Stimulated activated naive B cell treated with anti-CD40 and anti-IgM and Interleukin-4, amounts not matched to agents 10 μg/mL and 1 μg/mL and 100 μg/mL, for 72 hours (primary cell): ENCODE data around the gene DSCAML1.

Experiments
- ATAC-seq, 2 donors: fragments of 150-1000 bp; cut with Tn5 transposase; replicated peaks; 2 replicates each; pipeline ENCODE4 v1.10.0; 2021; ENCODE audit warnings: moderate library complexity in 1 of 2
- DNase-seq: peaks from one replicate; pipeline ENCODE4 v3.0.0; 2021
- H3K27ac Mint-ChIP-seq: one replicate; pipeline ENCODE4 v1.8.0; 2022; ENCODE audit warnings: mild to moderate bottlenecking, mixed read lengths
- H3K27me3 Mint-ChIP-seq, 2 donors: one replicate each; pipeline ENCODE4 v1.8.0; 2022; ENCODE audit warnings: mixed read lengths in 2 of 2
- H3K36me3 Mint-ChIP-seq, 2 donors: one replicate each; pipeline ENCODE4 v1.8.0; 2022; ENCODE audit warnings: mixed read lengths in 2 of 2, mild to moderate bottlenecking in 1 of 2
- H3K4me1 Mint-ChIP-seq, 2 donors: one replicate each; pipeline ENCODE4 v1.8.0; 2022; ENCODE audit warnings: mixed read lengths in 2 of 2, mild to moderate bottlenecking in 1 of 2
- H3K4me3 Mint-ChIP-seq, 2 donors: one replicate each; pipeline ENCODE4 v1.8.0; 2022; ENCODE audit warnings: mild to moderate bottlenecking in 2 of 2, mixed read lengths in 2 of 2, moderate library complexity in 1 of 2
- H3K9me3 Mint-ChIP-seq, 2 donors: one replicate each; pipeline ENCODE4 v1.8.0; 2022; ENCODE audit warnings: mixed read lengths in 2 of 2, mild to moderate bottlenecking in 1 of 2

Gene DSCAML1

DNA sequence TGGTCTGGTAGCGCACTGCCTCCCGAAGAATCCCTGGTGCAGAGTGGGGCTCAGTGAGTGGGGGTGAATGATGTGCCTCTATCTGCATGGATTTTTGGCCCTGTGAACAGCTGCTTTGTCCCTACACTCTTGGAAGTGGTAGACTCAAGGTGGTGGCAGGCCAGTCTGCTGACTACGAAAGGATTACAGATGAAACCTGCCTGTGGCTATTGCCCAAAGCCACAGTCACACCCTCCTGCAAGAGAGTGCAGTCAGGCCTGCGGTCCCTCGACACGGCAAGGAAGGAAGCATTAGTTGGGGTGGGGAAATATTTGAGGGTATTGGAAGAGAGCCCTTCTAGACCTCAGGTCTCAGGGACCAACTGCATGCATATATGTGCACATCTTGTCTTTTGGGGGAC lies 63.7 kb downstream of the DSCAML1 start:
- no peak overlapping the region for H3K4me3 Mint-ChIP-seq
- peaks cover 0 to 4% of the 10 kb centered on the region in 2 donors for H3K9me3 Mint-ChIP-seq
- peaks cover 4 to 14% of the 10 kb centered on the region in 2 donors for H3K27me3 Mint-ChIP-seq
- H3K27ac Mint-ChIP-seq: no peak overlapping the region
- peaks cover 0 to 3% of the 10 kb centered on the region in 2 donors for H3K4me1 Mint-ChIP-seq
- ATAC-seq (no peak), DNase-seq (no peak)
- peaks cover 0 to 4% of the 10 kb centered on the region in 2 donors for H3K36me3 Mint-ChIP-seq

DNA sequence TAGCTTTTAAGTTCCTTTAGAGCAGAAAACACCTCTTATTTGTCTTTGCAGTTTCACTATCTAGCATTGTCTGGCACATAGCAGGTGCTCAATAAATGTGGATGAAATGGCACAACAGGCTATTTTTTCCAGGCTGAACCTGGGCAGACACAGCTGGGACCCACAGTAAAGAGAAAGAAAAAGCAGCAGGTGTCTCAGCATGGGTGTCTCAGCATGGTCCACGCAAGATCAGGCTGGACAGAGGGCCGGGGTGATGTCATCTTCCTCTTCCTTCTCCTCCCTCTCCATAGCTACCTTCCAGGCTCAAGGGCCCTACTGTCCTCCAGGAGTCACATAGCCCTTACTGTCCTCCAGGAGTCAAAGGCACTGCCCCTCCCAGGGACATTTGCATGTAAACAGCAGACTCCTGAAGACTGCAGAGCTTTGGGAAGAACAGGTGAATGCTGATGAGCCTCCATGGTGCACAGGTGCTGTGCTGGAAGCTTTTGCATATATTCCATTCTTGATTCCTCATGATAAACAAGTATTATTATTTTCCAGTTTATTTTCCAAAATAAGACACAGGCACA lies 65.2 kb downstream of the DSCAML1 start:
- peaks cover 0 to 4% of the 10 kb centered on the region in 2 donors for H3K9me3 Mint-ChIP-seq
- peaks cover 0 to 3% of the 10 kb centered on the region in 2 donors for H3K4me1 Mint-ChIP-seq
- peaks cover 4 to 5% of the 10 kb centered on the region in 2 donors for H3K27me3 Mint-ChIP-seq
- H3K27ac Mint-ChIP-seq: no peak overlapping the region
- peaks cover 0 to 4% of the 10 kb centered on the region in 2 donors for H3K36me3 Mint-ChIP-seq
- no peak overlapping the region for H3K4me3 Mint-ChIP-seq
- DNase-seq (no peak), ATAC-seq (no peak)

DNA sequence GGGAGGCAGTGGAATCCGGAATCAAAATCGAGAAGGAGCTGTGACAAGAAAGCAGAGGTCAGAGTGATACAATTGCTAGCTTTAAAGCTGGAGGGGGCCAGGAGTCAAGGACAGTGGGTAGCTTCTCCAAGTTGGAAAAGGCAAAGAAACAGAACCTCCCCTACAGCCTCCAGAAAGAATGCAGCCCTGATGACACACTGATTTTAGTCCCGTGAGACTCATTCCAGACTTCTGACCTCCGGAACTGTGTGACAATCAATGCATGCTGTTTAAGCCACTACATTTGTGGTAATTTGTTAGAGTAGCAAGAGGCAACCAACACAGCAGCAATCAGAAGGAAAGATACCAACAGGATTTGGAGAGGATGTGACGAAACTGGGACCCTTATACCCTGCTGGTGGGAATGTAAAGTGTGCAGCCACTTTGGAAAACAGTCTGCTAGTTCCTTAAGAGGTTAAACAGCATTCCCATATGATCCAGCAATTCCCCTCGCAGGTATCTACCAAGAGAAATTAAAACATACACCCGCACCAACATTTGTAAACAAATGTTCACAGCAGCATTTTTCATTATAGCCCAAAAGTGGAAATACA lies 66.7 kb downstream of the DSCAML1 start:
- Mint-ChIP-seq H3K4me1 (peaks cover 0 to 3% of the 10 kb centered on the region in 2 donors), H3K27me3 (peaks cover 4 to 5% of the 10 kb centered on the region in 2 donors), H3K27ac (no peak overlapping the region), H3K36me3 (peaks cover 0 to 4% of the 10 kb centered on the region in 2 donors), H3K4me3 (no peak overlapping the region), H3K9me3 (peaks cover 0 to 4% of the 10 kb centered on the region in 2 donors)
- ATAC-seq (no peak), DNase-seq (no peak)

DNA sequence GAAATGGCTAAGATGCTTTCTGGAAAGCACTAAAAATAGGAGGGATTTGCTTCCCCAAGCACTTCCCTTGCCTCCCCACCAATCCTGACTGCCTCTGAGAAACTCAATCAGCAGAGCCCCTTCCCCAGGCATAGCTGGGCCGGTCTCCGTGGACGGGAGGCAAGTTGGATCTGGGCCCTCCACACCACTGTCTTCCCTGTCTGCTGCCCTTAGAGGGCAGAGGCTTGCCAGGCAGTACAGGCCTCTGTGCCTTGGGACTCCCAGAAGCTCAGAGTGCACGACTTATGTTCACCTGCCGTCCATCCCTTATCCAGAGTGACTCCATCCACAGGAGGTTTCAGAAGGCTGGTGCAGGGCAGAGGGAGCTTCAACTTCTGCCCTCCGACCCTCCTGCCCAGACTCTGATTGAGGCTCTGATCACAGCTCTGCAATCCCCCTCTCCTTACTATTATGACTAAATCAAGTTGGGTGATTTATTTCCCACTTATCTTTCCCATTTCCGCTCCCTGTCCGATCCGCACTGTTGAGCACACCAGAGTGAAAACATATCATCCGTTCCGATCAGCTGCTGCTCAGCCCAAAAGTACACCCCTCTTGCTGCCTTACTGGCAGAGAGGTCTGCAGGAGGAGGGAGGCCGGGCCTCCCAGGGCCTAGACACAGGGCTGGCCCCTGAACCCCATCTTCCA lies 71.8 kb downstream of the DSCAML1 start:
- Mint-ChIP-seq H3K4me1 (no peaks in the 10 kb centered on the region), H3K27ac (no peak overlapping the region), H3K9me3 (peaks cover 0 to 4% of the 10 kb centered on the region in 2 donors), H3K36me3 (peaks cover 0 to 4% of the 10 kb centered on the region in 2 donors), H3K4me3 (no peak overlapping the region), H3K27me3 (peaks cover 0 to 7% of the 10 kb centered on the region in 2 donors)
- DNase-seq (no peak), ATAC-seq (no peak)

DNA sequence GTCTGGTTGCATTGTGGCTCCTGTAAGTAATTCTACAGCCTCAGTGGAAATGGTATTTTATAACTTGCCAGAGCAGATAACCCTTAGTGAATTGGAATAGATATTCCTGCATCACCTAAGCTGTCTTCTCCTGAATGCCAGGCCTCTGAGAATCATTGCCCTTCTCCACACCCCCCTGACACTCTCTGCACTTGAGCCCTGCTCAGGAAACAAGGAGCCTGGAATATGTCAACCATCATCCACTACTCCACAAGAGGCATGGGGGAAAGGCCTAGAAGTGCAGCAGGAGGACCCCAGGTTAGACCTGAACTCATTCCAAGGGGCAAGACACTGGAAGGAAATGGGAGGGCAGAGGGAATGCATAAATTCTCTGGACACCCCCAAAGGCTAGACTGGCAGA lies 72.4 kb downstream of the DSCAML1 start:
- DNase-seq (no peak), ATAC-seq (no peak)
- H3K9me3 Mint-ChIP-seq: no peaks in the 10 kb centered on the region
- H3K36me3 Mint-ChIP-seq: no peaks in the 10 kb centered on the region
- H3K27ac Mint-ChIP-seq: no peak overlapping the region
- no peaks in the 10 kb centered on the region for H3K4me1 Mint-ChIP-seq
- H3K27me3 Mint-ChIP-seq: peaks cover 0 to 7% of the 10 kb centered on the region in 2 donors
- H3K4me3 Mint-ChIP-seq: no peak overlapping the region

DNA sequence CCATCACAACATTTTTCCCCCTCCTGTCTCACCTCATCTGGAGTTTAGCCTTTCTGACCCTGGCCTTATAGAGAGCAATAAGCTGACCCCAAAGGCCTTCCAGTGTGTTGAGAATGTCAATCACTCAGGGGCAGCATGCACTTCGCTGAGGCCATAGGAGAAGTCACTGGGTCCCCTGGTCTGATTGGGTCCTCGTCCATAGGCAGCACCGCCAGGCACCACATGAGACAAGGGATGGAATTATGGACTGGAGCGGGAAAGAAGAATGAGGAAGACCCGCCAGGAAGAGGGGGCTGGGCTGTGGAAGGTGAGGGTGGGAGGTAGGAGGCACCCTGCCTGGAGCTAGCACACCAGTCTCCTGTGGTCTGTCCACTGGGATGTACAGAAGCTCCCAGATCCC lies 72.9 kb downstream of the DSCAML1 start:
- H3K4me1 Mint-ChIP-seq: no peaks in the 10 kb centered on the region
- peaks cover 0 to 1% of the 10 kb centered on the region in 2 donors for H3K36me3 Mint-ChIP-seq
- H3K27ac Mint-ChIP-seq: no peak overlapping the region
- H3K4me3 Mint-ChIP-seq: no peak overlapping the region
- H3K9me3 Mint-ChIP-seq: no peaks in the 10 kb centered on the region
- ATAC-seq (no peak), DNase-seq (no peak)
- peaks cover 0 to 7% of the 10 kb centered on the region in 2 donors for H3K27me3 Mint-ChIP-seq

DNA sequence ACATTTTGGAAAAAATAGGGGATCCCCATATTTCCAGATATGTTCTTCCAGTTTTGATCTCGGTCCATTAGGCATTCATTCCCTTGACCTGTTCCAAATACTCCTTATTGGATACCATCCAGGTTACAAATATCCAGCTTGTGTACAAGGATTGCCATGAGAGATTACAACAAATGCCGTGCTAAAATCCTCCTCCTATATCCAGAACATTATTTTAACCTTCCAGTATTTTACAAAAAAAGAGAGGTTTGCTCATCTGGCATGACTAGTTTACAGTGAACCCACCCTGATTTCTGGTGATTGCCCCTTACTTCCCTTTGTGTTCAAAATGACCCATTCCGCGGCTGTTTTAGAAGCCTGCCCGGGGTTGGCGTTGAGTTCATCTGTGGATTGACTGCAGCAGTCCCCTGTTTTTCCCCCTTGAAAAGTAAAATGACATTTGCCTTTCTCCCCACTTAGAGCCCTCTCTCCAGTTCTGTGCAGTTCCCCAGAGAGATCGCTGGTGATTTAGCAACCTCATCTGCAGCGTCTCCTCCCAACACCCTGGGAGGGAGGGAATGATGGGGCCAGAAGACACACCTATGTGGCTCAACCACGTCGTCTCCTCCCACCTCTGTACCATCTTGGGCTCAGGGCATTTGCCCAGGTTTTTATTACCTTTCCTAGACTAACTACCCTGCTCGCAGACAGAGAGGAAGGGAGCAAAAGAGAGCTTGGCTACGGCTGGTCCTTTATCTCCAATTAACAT lies 73.6 kb downstream of the DSCAML1 start:
- Mint-ChIP-seq H3K4me1 (no peaks in the 10 kb centered on the region), H3K27ac (no peak overlapping the region), H3K9me3 (no peaks in the 10 kb centered on the region), H3K27me3 (peaks cover 0 to 13% of the 10 kb centered on the region in 2 donors), H3K36me3 (peaks cover 0 to 1% of the 10 kb centered on the region in 2 donors), H3K4me3 (no peak overlapping the region)
- ATAC-seq (no peak), DNase-seq (no peak)

DNA sequence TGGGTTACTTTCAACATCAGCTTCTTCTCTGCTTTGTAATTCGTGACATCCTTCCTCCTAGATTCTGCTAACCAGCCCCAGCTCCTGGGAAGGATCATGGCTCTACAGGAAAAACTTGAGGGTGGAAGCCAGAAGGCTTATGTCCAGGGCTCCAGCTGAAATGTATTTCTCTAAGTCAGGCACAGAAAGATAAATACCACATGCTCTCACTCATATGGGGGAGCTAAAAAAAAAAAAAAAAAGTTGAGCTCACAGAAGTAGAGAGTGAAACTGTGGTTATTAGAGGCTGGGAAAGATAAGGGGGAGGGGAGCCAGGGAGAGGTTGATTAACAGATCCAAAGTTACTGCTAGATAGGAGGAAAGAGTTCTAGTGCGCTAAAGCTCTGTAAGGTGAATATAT lies 74.9 kb downstream of the DSCAML1 start:
- Mint-ChIP-seq H3K27ac (no peak overlapping the region), H3K4me3 (no peak overlapping the region), H3K4me1 (no peaks in the 10 kb centered on the region), H3K9me3 (no peaks in the 10 kb centered on the region), H3K36me3 (peaks cover 0 to 1% of the 10 kb centered on the region in 2 donors), H3K27me3 (peaks cover 0 to 17% of the 10 kb centered on the region in 2 donors)
- DNase-seq (no peak), ATAC-seq (no peak)

DNA sequence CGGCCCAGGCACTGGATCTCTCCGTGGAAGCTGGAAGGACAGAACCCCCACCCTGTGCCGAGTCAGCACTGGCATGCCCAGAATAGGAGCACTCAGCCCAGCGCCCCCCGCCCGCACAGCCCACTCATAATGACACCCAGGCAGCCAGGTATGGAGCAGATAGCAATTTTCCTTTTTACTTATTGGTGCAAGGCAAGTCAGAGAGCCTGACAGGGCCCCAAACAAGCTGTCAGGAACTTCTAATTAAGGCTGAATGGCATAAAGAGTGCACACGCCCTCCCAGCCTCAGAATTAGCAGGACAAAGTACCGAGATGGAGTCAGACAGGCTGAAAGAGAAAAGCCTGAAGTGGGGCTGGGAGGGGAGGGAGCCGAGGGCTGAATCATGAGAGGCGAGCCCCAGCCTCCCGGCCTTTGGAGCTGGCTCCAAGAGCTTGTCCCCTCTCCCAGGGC lies 76.9 kb downstream of the DSCAML1 start:
- H3K27ac Mint-ChIP-seq: no peak overlapping the region
- no peaks in the 10 kb centered on the region for H3K4me1 Mint-ChIP-seq
- H3K27me3 Mint-ChIP-seq: peaks cover 0 to 21% of the 10 kb centered on the region in 2 donors
- DNase-seq (no peak), ATAC-seq (no peak)
- H3K4me3 Mint-ChIP-seq: no peak overlapping the region
- H3K36me3 Mint-ChIP-seq: peaks cover 0 to 1% of the 10 kb centered on the region in 2 donors
- H3K9me3 Mint-ChIP-seq: no peaks in the 10 kb centered on the region

DNA sequence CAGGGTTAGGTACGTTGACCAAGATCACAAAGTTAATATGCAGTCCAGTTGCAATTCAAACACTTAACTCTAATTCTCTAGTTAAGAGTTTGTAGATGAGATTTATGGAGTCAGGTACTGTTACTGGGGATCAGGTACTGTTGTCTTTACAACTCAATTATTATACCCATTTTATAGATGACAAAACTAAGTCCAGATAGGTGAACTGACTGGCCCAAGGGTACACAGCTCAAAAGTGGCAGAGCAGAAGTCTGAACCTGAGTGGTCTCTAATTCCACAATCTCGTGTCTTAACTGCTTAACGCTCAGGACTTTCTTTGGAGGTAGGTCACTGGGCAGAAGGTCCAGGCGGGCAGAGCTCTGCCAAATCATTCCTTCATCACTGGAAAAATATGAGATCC lies 77.5 kb downstream of the DSCAML1 start:
- Mint-ChIP-seq H3K27me3 (peaks cover 0 to 21% of the 10 kb centered on the region in 2 donors), H3K4me3 (no peak overlapping the region), H3K36me3 (peaks cover 0 to 1% of the 10 kb centered on the region in 2 donors), H3K27ac (no peak overlapping the region), H3K4me1 (no peaks in the 10 kb centered on the region), H3K9me3 (no peaks in the 10 kb centered on the region)
- ATAC-seq (no peak), DNase-seq (no peak)

DNA sequence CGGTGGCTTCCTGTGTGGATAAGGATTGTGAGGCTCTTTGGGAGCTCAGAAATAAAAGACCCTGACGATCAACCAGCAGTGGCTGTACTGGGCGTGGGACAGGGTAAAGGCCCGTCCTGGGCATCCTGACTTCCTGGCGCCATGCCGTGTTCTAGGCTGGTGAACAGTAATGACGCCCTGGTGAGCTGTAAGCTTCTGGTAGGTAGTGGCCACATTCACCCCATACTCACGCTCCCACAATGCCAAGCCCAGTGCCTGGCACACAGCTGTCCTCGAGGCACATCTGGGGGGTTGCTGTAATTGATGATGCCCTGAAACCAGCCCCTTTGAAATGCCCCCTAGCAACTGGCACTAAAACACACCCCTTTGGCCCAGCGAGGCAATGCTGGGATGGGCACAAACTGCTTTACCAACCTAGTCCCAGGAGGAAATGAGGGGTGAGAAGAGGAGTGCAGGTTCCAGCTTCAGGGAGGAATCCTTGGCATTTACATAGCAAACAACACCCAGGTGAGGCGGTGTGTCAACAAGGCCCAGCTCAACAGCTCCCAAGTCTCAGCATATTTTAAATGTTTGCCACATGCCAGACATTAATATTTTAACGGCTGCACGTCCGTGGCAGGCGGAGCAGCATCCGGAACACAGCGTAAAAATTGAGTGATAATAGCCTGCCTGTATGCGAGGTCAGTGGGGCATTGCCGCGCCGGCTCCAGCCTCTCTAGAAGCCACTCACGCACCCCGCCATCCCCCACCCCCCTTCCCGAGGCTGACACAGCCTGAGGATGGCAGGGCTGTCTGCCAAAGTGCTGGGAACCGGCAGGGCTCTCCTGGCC lies 79.3 kb downstream of the DSCAML1 start:
- Mint-ChIP-seq H3K36me3 (peaks cover 0 to 1% of the 10 kb centered on the region in 2 donors), H3K9me3 (no peaks in the 10 kb centered on the region), H3K4me1 (no peaks in the 10 kb centered on the region), H3K4me3 (no peak overlapping the region), H3K27ac (no peak overlapping the region), H3K27me3 (peaks cover 11 to 26% of the 10 kb centered on the region in 2 donors)
- no peak for DNase-seq
- ATAC-seq: no peak

DNA sequence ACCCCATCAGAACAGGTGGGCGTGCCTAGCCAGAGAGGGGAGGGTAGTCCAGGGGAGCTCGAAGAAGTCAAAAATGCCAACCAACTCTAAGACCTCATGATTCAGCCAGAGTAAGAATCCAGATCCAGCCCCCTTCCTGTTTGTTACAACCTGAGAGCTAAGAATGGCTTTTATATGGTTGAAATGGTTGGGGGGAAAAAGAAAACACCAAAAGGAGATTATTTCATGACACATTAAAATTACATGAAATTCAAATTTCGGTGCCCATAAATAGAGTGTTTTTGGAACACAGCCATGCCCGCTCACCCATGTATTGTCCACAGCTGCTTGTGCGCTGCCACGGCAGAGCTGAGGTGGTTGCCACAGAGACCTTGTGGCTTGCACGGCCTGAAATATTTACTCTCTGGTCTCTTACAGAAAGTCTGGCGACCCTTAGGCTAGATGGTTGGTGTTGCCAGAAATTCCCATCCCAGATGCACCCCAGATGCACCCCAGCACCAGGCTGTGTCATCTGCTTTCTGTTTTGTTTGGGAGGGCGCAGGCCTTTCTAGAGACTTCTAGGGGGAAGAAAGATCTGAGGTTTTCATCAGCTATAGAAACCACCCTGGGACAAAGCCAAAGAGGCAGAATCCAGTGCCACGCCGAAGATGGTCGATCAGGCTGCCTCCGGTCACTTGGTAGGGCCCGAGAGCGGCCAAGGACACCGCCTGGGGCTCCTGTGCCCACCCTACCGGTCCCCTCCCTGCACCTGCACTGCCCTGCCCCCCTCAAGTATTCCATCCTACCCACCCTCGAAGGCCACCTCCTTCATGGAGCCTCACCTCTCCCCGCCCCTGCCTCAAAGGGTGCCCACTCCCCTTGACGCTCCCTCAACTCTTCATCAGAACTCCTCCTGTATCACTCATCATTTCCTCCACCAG lies 80.2 kb downstream of the DSCAML1 start:
- peaks cover 11 to 27% of the 10 kb centered on the region in 2 donors for H3K27me3 Mint-ChIP-seq
- no peak overlapping the region for H3K4me3 Mint-ChIP-seq
- no peak overlapping the region for H3K27ac Mint-ChIP-seq
- H3K36me3 Mint-ChIP-seq: peaks cover 0 to 1% of the 10 kb centered on the region in 2 donors
- no peaks in the 10 kb centered on the region for H3K9me3 Mint-ChIP-seq
- ATAC-seq (no peak), DNase-seq (no peak)
- H3K4me1 Mint-ChIP-seq: no peaks in the 10 kb centered on the region

DNA sequence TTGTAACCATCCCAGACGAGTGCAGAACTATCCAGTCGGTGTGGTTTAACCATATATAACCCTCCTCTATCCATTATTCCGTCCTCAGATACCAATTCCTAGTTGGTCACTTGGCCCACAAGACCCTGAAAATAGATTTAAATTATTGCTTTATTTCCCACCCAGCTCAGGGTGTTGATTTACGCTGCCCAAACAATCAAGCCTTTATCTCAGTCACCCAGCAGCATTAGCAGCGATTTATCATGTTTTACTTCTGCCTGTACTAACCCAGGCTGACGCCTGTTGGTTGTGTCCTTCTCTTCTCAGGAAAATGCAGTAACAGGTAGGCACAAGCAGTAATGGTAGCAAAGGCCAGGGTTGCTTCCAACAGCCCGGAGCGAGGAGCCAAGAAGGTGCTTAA lies 81.2 kb downstream of the DSCAML1 start:
- H3K36me3 Mint-ChIP-seq: peaks cover 0 to 1% of the 10 kb centered on the region in 2 donors
- H3K4me1 Mint-ChIP-seq: no peaks in the 10 kb centered on the region
- no peaks in the 10 kb centered on the region for H3K9me3 Mint-ChIP-seq
- no peak for ATAC-seq
- peaks cover 11 to 27% of the 10 kb centered on the region in 2 donors for H3K27me3 Mint-ChIP-seq
- no peak overlapping the region for H3K27ac Mint-ChIP-seq
- no peak for DNase-seq
- H3K4me3 Mint-ChIP-seq: no peak overlapping the region
